Measurements from ENCODE around the gene FAM228B.
"Not testable (repeated sequence)": the region's sequence is repeated elsewhere in the genome, so short reads cannot be mapped to it uniquely, and the experiment has no call there.

The FAM228B gene

DNA sequence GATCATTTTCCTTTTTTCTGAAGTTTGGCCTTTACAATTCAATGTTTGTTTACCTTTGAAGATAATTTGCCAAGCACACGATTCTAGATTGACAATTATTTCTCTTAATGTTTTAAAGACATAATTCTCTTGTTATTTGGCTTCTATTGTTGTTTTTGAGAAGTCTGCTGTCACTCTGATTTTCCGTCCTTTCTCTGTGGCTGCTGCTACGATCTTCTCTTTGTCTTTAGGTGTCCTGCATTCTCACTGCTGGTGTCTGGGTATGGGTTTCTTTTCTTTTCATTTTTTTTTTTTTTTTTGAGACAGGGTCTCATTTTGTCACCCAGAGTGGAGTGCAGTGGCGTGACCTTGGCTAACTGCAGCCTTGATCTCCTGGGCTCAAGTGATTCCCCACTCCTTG lies 36.4 kb downstream of the FAM228B start:
- no peak for DNase-seq

DNA sequence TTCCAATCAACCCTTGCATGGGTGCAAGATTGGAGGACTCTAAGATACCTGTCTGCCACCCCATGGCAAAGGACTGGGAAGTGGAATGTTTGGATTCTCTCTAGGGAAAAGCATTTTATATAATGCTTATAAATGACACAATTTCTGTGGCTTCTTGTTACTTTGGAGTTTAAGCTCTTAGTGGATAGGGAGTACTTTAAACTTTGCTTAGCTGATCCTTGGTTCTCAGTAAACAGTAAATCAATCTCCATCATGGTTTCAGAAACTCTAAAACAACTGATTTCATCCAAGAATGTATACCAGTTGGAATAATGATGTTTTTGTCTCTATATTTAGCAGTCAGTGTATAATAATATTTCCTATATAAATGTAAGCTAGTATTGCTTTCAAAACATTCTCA lies 37.5 kb downstream of the FAM228B start:
- no peak for DNase-seq

DNA sequence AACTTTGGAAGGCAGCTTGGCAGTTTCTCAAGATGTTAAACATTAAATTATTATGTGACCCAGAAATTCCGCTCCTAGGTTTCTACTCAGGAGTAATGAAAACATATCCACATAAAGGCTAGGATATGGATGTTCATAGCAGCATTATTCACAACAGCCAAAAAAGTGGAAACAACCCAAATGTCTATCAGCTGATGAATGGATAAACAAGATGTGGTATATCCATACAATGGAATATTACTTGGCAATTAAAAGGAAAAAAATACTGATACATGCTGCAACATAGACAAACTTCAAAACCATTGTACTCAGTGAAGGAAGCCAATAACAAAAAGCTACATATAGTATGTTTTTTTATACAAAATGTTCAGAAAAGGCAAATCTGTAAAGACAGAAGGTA lies 39.2 kb downstream of the FAM228B start:
- no peak for DNase-seq

DNA sequence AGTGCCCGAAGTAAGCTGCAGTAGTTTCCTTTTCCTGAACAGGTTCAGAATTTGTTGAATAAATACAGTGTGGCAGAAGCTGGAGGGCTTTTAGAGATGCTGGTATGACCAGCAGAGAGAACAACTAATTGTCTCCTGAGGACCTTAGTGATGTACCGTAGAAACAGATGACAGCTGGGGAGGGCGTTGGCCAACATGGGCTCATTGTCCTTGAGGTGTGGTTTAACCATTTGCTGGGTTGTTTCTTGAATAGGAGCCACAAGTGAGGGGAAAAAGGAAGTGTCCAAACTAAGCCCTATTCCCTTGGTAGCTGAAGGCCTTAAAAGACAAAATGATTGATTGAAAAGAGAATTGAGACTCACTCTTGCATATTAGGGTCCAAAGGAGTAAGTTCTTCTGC lies 39.9 kb downstream of the FAM228B start:
- DNase-seq: no peak

DNA sequence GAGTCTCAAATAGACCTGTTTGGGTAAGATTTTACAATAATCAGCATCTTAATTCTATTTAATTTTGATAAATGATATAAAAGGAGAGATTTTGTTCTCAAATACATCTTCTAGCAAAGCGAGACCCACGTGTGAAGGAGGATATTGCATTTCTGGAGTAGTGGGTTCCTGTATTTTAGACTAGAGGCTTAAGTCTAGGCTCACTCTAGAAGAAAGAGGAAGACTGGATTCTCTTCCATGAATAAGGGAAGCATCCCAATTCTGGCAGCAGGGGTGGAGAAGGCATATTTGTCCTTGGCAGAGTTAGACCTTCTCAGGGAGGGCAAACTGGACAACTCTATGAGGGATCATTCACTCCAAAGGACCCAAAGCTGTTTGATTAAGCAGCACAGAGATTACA lies 40.3 kb downstream of the FAM228B start:
- DNase-seq: no peak

DNA sequence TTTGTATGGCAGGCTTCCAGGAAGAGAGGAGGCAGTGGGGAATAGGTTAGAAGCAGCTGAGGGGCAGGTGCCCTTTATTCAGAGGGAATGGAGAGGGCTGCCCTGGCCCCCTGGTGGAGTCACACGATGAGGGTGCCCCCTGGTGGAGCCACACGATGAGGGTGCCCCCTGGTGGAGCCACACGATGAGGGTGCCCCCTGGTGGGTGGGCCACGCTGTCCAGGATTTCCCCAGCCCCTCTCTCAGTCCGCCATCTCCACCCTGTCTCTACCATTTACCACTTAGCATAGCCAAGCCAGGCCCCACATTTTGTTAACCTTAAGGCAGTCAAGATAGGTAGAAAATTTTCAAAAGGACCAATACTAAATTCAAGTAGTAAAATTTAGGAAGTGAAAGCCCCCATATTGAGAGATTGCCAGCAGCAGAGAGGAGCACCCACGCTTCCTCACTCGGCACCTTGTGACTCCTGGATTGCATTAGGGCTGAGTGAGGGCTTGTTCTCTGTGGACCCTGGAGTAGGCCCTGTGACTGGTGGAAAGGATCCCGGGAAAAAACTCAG lies 41.2 kb downstream of the FAM228B start:
- DNase-seq: no peak

DNA sequence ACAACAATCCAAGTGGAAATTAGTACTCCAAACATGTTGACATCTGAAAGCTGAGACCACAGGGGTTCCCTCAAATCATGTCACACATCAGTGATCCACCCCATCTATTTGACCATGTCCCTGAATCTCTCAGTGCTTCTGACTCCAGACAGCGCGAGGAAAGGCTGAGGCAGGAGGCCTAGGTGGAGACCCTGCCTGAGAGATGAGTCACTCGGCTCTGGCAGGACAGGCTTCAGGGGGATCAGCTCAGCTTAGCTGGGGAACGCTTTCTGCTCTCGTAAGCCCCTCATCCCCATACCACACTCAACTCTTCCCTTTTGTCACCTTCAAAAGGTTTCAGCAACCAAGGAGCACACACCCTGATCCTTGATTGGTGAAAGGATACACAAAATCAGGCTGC lies 45.8 kb downstream of the FAM228B start:
- DNase-seq: no peak

DNA sequence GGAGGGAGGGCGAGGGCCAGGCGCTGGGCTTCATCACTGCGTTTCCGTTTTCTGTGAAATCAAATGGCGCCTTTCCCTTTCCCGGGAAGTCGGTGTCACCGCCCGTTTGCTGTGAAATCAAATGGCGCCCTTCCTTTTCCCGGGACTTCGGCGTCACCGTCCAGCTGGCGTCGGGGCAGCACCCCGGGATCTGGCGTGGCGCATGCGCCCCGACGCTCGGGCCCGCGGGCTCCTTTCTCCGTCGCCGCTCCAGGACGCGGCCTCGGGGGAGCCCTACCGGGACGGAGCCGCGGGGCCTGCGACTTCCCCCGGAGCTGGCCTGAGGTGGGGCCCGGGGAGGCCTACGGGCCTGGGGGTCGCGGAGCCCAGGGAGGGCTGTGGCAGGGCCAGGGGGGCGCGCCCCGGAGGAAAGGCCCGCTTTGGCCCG lies 51.6 kb downstream of the FAM228B start, which contains the start of gene FAM228A:
TSS of gene FAM228A (plus strand) at position 203 of the 427 bp plus-strand sequence. CDS start 428 bp downstream, outside the sequence.
- DNase-seq: no peak

DNA sequence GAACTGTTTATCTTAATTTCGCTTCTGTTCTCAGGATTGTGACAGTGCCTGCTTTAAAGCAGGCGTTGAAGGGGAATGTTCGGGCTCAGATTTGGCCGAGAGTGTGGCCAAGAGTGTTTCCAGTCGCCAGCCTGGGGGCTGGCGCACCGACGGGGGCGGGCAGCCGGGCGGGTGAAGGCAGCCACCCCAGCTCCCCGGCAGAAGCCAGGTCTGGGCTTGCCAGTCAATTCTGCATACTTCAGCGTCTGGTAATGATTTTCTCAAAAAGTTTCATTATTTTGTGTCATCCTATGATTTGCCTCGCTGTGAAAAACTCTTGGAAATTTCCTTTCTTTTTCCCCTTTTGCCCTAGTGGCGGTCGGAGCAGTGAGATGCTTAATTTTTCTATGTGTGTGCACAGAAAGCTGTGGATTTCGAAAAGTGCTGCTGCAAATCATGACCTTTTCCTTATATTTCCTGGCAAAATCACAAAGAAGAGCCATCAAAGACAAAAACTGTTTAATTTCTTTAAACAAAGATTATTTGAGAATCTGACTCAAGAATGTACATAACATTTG lies 52.4 kb downstream of the FAM228B start:
- DNase-seq: no peak

DNA sequence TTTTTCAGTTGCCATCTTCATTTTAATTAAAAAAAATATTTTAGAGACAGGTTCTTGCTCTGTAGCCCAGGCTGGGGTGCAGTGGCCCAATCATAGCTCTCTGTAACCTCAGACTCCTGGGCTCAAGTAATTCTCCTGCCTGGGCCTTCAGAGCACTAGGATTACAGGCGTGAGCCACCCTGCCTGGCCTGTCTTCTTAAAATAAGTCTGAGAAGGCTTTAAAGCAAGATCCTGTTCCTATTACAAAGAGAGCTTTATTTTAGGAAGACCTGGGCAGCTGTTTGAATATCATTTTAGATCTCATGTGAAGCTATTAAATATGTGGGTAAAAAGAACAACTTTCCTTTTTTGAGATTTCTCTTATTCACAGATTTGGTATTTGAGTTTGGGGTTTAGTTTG lies 53.1 kb downstream of the FAM228B start:
- no peak for DNase-seq

DNA sequence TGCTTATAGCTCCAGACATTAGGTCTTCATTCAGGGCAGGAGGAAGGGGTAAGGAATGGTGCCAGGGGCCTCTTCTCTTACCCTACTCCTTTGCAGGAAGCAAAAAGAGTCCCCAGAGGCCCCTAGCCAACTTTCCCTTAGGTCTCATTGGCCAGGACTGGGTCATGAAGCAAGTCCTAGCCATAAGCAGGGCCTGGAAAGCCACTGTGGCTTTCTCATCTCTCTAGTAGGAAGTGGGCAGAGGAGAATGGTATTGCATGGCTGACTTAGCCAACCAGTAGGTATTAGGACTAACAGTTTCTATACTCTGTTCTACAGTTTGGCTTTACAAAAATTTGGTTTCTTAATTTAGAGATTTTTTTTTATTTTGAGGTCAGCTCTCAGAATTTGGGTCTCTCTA lies 56.4 kb downstream of the FAM228B start:
- DNase-seq: no peak

DNA sequence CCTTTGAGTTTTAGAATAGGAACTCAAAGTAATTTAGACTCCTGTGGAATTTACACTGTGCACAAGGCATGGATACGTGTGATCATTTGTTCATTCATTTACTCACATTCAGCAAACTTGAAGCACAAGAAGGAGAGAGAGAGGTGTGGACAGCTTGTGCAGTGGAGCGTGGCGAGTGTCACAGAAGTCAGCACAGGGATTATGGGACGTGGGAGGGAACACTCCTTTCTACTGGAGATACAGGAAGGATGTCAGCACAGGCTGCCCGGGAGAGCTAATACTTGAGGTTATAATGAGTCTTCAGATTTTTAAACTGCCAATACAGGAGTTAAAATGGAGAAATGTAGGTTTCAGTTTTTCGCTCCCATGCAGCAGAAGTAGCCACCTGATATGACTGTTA lies 58.6 kb downstream of the FAM228B start:
- DNase-seq: no peak

DNA sequence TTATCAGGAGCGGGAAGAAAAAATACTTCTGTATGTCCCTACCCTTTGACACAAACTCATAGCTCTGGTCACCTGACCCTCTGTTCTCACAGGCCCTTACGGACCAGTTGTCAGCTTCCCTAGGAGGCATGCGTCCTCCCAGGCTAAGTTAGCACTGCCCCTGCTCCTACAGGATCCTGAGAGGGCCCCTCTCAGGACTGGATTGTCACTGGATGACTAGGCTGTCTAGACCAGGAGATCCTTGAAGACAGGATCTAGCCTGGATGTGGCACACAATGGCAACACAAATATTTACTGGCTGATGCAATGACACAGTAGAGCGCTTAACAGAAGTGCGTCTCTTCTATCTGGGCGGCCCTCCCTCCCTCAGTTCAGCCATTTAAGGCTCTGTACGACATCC lies 59.2 kb downstream of the FAM228B start:
- no peak for DNase-seq

DNA sequence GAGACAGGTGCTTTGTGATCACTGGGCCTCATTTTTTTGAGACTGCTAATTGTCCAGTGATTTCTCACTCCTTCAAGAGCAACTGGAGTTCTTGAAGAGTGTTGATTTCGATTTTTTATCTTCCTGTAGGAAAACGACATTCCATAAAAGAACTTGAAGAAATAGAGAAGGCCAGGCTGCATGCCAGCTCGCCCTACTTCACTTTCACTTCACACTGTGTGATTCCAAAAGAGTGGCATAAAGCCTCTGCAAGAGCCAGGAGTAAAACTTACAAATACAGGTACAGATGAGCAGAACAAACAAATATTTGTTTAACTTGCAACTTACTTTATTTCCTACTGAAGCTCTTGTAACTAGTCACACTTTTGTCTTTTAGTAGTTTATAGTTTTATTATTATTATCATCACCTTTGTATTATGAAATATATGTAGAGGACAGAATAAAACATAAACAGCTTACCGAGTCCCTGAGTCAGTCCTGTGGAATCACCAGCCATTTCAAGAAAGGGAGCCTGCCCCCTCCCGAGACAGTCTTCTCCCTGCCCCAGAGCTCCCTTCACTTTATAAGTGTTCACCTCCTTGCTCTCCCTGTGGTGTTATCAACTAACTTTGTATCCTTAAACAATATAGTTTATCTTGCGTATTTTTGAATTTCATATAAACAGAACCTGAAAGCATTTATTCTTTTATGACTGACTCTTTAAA lies 60.2 kb downstream of the FAM228B start:
- no peak for DNase-seq

DNA sequence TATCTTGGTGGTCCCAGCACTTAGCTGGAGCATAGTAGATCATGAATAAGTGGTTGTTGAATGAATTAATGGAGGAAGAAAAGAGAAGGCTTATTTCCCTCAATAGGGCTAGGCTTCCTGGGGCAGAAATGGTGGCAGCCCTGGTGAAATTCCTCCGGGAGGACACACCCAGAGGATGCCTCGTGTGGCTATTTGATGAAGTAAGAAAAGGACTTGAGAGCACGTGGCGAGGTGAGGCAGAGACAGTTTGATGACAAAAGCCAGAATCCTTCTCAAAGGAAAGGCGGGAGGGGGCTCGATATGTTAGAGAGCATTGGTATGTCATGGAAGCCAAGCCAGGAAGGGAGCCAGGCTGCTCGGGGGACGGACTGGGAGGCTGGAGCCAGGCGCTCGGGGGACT lies 66.3 kb downstream of the FAM228B start:
- DNase-seq: no peak

DNA sequence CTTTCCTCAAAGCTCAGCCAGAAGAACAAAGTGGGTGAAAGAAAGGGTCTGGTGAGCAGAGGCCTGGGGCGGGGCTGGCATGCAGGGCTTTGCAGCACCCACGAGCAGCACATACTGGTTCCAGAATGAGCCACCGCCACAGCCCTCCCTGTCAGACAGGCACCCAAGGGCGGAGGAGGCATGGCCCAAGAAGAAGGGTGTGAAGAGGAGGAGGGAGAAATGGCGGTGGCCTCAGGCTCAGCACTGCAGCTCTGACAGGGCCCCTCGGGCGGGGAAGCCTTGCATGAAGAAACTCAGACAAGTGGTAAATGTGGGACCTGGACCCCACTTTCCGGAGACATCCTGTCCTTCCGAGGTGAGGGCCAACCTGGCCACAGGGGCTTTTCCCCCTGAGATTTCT lies 67.2 kb downstream of the FAM228B start:
- DNase-seq: no peak

DNA sequence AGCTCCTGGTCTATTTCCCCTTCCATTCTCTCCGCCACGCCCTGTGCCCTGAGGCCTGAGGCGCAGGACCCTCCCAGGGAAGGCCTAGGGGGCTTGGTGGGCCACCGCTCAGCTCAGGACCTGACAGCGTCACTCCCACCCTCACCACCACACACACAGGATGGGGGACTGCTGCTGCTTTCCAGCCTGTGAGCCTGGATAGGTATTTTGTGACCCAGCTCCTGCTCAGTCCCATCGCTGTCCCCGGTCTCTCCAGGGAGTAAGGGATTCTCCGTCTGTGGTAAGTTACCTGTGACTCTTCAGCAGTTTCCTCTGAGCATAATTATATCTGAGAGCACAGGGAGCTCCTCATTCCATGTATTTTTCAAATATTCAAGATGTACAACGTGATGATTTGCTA lies 67.9 kb downstream of the FAM228B start:
- DNase-seq: no peak

DNA sequence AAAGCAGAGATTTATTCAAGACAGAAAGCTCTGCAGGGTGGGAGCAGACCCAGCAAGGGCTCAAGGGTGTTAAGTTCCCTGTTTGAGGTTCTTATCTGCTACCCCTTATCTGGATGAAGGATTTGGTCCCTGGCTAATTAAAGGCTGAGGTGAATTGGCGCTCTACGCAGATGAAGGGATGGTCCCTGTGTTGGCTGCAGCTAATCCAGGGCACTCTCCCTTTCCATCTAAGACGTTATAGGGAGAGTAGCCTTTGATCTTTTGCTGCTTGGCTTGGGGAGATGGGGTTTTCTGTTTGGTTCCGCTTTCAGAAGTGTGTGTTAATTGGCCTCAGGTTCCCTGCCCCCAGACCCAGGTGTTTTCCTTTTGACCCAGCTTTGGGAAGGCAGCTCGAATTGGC lies 68.6 kb downstream of the FAM228B start:
- no peak for DNase-seq

DNA sequence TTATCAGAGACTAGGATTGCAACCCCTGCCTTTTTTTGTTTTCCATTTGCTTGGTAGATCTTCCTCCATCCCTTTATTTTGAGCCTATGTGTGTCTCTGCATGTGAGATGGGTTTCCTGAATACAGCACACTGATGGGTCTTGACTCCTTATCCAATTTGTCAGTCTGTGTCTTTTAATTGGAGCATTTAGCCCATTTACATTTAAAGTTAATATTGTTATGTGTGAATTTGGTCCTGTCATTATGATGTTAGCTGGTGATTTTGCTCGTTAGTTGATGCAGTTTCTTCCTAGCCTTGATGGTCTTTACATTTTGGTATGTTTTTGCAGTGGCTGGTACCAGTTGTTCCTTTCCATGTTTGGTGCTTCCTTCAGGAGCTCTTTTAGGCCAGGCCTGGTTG lies 73.9 kb downstream of the FAM228B start:
- not testable (repeated sequence) for DNase-seq

DNA sequence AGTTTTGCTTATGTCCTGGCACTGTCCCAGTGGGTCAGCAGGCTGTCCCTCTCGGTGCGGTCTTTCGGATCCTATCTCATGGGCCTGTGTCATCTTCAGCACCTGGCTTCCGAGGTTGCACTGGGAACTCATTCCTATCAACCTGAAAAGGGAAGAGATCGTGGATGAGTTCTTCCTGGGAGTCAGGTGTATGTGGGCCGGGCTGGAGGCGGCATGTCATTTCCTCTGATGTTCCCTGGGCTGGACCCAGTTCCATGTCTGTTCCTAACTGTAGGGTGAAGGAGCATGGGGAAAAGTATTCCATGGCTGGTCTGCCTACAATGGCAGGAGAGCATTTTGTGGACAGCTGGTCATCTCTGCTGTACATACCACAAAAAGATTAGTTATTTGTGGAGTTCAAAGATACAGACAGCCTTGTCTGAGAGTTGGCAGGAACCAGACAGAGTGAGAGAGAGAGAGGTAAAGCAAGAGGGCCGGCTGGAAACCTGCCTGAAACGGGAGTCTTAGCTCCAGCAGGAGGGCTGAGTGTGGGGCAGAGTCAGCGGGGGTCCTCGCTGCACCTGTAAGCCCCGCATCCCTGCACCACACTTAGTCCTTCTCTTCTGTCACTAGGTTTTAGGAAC lies 76.8 kb downstream of the FAM228B start:
- no peak for DNase-seq

DNA sequence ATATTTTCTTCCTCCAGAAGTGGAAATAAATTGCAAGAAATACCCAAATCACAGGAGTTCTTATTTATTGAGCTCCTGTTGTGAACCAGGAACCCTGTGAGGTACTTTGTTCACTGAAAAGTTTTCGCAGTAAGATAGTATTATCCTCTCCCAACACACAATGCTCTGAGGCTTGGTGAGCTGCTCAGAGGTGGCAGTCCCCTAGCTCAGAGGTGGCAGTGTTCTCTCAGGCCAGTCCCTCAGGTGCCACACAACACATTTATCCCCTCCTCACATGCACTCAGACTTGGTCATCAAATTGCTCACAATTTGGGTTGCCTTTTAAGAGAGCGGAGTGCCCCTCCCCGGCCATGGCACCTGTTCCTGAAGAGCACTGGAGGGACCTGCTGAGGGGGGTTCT lies 77.5 kb downstream of the FAM228B start:
- DNase-seq: no peak

DNA sequence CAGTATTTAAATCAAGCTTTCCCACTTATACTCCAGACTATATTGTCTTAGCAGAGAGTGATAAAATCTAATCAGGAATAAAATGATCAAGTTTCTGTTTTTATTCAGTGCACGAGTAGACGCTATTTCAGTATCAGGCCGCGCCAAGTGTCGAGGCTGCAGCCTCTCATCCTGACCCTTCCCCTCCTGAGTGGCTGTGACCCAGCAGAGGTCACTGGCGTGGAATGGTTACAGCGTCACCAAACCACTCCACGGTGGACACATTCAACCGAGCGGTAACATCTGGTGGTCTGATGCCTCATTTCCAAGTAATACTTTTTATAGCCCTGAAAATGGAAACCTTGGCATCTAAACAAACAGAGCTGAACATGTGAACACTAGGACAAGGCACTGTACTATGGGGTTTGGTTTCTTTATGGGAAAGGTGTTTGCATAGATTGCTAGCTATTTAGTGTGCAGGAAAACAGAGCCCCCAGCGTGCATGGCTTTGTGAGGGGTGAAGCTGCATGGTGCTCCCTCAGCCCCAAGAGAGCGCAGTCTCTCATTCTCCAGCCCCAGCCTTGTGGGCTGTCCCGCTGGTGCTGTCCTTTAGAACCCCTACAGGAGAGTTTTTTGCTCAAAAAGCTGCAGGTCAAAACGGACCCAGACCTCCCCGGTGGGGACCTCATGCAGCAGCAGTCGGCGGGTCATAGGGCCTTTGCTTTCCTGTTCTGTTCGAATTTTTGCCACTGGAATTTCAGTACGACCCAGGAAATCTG lies 79.9 kb downstream of the FAM228B start:
- DNase-seq: no peak

DNA sequence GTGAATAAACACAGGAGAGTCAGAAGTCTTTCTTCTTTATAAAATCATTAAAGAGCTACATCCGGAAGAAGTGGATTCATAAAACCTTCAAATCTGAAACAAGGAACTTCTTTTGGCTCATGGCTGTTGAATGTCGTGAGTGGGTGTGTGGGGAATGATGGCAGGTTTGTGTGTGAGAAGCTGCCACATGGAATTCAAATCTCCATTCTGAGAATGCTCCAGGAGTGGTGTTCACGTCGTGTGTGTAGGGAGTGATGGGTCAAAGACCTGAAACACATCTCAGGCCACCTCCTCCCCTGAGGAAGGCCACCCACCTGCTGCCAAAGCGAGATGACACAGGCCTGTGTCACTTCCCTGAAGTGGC lies 80.5 kb downstream of the FAM228B start:
- no peak for DNase-seq

Measured in right kidney (tissue), 1 donor.